HL-60 (cell line): Measurements from ENCODE around the gene ADCY1.

Experiments used
- DNase-seq, 2 experiments: peaks; one replicate each; pipeline ENCODE4 v3.0.0-alpha.2; 2010 to 2020; ENCODE audit warnings: low read depth in 1 of 2, low spot score in 1 of 2
- H3K27ac ChIP-seq: fragments of 250-450 bp; sonication (Bioruptor Pico); replicated peaks from 2 replicates; pipeline ENCODE4 v1.5.1; 2020; ENCODE audit warnings: mild to moderate bottlenecking, moderate library complexity
- H3K27me3 ChIP-seq: fragments of 250-450 bp; sonication (Bioruptor Pico); 2 replicates; pipeline ENCODE4 v1.5.1; 2021; ENCODE audit warnings: mild to moderate bottlenecking, moderate library complexity; ENCODE audit not compliant: insufficient read depth, poor library complexity, severe bottlenecking
- H3K4me3 ChIP-seq: replicated peaks from 2 replicates; pipeline ENCODE4 v1.5.1; 2011; ENCODE audit warnings: mild to moderate bottlenecking, control low read depth, low read length; ENCODE audit not compliant: insufficient read depth
- GABPA ChIP-seq: IDR thresholded peaks from 2 replicates; pipeline ENCODE4 v1.6.1; 2012; ENCODE audit warnings: low read depth
- POLR2AphosphoS5 ChIP-seq: IDR thresholded peaks from 2 replicates; pipeline ENCODE4 v1.6.1; 2012; ENCODE audit warnings: low read depth
- SPI1 ChIP-seq: IDR thresholded peaks from 2 replicates; pipeline ENCODE4 v1.6.1; 2012; ENCODE audit warnings: low read depth, mild to moderate bottlenecking, borderline replicate concordance
- TF ChIP-seq, protein P1 (sequence below): IDR thresholded peaks from one replicate; pipeline ENCODE4 v1.5.1; 2011; ENCODE audit warnings: low read length, control low read depth, inconsistent platforms; ENCODE audit not compliant: insufficient read depth
- TF ChIP-seq, protein P2 (sequence below): IDR thresholded peaks from 2 replicates; pipeline ENCODE4 v1.6.1; 2012; ENCODE audit warnings: low read depth; ENCODE audit not compliant: insufficient replicate concordance

Gene ADCY1

DNA sequence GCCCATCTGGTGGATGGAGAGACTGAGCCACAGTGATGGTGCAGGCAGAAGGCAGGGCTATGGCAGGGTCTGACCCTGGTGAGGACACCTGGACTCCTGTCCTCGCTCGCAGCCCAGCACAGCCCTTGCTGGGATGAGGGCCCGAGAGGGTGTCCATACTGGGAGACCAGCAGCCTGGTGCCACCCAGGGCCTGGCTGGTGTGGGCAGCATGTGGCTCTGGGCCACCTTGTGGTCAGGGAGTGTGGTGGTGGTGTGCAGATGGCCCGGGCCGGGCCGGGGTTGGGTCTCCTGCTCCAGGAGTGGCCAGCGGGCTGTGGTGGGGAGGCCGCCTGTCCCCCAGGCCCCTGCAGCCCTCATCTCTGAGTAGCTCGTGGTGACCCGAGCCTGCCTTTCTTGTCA, 14.9 kb downstream of the ADCY1 start:
- DNase-seq, result no peak
- Histone ChIP-seq H3K4me3 (no peak overlapping the region), H3K27me3 (no peaks in the 10 kb centered on the region), H3K27ac (no peak overlapping the region)
- TF ChIP-seq, protein P1, sequence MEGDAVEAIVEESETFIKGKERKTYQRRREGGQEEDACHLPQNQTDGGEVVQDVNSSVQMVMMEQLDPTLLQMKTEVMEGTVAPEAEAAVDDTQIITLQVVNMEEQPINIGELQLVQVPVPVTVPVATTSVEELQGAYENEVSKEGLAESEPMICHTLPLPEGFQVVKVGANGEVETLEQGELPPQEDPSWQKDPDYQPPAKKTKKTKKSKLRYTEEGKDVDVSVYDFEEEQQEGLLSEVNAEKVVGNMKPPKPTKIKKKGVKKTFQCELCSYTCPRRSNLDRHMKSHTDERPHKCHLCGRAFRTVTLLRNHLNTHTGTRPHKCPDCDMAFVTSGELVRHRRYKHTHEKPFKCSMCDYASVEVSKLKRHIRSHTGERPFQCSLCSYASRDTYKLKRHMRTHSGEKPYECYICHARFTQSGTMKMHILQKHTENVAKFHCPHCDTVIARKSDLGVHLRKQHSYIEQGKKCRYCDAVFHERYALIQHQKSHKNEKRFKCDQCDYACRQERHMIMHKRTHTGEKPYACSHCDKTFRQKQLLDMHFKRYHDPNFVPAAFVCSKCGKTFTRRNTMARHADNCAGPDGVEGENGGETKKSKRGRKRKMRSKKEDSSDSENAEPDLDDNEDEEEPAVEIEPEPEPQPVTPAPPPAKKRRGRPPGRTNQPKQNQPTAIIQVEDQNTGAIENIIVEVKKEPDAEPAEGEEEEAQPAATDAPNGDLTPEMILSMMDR, result no peak
- TF ChIP-seq SPI1 (no peak), POLR2AphosphoS5 (no peak), GABPA (no peak)
- TF ChIP-seq, protein P2, sequence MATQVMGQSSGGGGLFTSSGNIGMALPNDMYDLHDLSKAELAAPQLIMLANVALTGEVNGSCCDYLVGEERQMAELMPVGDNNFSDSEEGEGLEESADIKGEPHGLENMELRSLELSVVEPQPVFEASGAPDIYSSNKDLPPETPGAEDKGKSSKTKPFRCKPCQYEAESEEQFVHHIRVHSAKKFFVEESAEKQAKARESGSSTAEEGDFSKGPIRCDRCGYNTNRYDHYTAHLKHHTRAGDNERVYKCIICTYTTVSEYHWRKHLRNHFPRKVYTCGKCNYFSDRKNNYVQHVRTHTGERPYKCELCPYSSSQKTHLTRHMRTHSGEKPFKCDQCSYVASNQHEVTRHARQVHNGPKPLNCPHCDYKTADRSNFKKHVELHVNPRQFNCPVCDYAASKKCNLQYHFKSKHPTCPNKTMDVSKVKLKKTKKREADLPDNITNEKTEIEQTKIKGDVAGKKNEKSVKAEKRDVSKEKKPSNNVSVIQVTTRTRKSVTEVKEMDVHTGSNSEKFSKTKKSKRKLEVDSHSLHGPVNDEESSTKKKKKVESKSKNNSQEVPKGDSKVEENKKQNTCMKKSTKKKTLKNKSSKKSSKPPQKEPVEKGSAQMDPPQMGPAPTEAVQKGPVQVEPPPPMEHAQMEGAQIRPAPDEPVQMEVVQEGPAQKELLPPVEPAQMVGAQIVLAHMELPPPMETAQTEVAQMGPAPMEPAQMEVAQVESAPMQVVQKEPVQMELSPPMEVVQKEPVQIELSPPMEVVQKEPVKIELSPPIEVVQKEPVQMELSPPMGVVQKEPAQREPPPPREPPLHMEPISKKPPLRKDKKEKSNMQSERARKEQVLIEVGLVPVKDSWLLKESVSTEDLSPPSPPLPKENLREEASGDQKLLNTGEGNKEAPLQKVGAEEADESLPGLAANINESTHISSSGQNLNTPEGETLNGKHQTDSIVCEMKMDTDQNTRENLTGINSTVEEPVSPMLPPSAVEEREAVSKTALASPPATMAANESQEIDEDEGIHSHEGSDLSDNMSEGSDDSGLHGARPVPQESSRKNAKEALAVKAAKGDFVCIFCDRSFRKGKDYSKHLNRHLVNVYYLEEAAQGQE, result no peak

DNA sequence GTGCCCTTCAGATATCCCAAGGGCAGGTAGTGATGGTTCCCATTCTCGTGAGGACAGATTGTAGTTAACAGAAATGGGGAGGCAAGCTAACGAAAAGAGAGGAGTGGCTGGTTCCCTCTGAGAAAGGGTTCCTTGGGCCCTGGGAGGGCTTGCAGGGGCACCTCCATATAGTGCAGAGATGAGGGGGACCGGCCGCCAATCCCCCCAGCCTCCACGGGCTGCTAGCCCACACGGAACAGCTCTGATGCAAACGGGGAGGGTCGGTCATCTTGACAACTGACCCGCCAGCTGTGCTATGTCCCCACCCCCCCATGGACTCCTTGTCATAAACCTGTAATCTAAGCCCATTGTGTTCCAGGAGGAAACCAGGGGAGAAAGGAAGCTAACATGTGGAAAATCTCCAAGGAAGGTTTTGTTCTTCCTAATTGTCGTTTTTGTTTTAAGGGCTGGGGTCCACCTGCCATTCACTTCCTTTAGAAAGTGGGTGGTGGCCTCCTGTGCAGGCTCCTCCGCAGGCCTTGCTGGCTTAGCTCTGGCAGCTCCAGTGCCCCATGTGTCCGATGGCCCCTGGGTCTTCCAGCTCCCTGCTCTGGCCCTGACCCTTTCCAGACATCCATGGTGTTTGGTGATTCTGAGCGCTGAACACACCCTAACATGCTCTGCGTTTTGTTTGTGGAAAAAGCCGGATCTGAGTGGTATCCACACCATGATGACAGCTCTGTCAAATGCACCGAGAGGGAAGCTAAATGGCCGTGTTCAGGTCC, 15.9 kb downstream of the ADCY1 start:
- H3K4me3 ChIP-seq, result no peak overlapping the region
- TF ChIP-seq SPI1, result no peak
- TF ChIP-seq, protein P2, result no peak
- no peak for TF ChIP-seq POLR2AphosphoS5
- TF ChIP-seq, protein P1, result no peak
- no peak for TF ChIP-seq GABPA
- no peaks in the 10 kb centered on the region for H3K27me3 ChIP-seq
- H3K27ac ChIP-seq, result no peak overlapping the region
- DNase-seq, result no peak

DNA sequence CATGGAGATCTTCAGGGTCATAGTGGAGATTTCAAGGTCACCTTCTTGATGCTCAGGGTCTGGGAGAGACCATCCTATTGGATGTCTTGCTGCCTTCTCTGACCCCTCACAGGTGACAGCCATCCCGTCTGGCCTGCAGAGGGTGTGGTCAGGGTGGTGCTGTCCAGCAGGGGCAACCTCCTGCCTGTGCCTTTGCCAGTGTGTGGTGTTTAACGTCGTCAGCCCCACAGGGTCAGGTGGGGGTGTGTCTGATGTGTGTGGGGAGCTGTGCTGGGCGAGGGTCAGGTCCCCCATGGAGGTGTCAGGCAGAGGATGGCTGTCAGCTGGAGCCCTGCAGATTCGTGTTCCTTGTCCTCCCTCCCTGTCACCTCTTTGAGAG, 16.5 kb downstream of the ADCY1 start:
- no peak for DNase-seq
- TF ChIP-seq GABPA (no peak), SPI1 (no peak), POLR2AphosphoS5 (no peak)
- TF ChIP-seq, protein P2, result no peak
- TF ChIP-seq, protein P1, result no peak
- no peaks in the 10 kb centered on the region for H3K27me3 ChIP-seq
- no peak overlapping the region for H3K27ac ChIP-seq
- no peak overlapping the region for H3K4me3 ChIP-seq
